H9 (cell line): Measurements from ENCODE around the gene CSTPP1. TPM values are rescaled to one million over a fixed set of nuclear protein-coding genes. Genes with fewer than 3 reads are reported as not detected.

Source experiments
- DNase-seq: peaks from one replicate; pipeline ENCODE4 v3.0.0-alpha.2; 2017
- H2AFZ ChIP-seq: one replicate; pipeline ENCODE4 v1.6.1; 2013; ENCODE audit warnings: mild to moderate bottlenecking, low read length, control low read depth, moderate library complexity
- H2AK5ac ChIP-seq: 2 replicates; pipeline ENCODE4 v1.6.1; 2013; ENCODE audit warnings: low read length, control low read depth, mixed read lengths; ENCODE audit not compliant: insufficient read length
- H2BK120ac ChIP-seq: one replicate; pipeline ENCODE4 v1.6.1; 2013; ENCODE audit warnings: low read depth, mild to moderate bottlenecking, low read length, control low read depth, inconsistent platforms; ENCODE audit not compliant: poor library complexity, severe bottlenecking
- H2BK12ac ChIP-seq: 2 replicates; pipeline ENCODE4 v1.6.1; 2013; ENCODE audit warnings: low read length, control low read depth, mixed read lengths, low read depth; ENCODE audit not compliant: insufficient read length
- H2BK15ac ChIP-seq: 2 replicates; pipeline ENCODE4 v1.6.1; 2013; ENCODE audit warnings: low read depth, low read length, control low read depth
- H2BK20ac ChIP-seq: one replicate; pipeline ENCODE4 v1.6.1; 2013; ENCODE audit warnings: low read depth, mild to moderate bottlenecking, low read length, control low read depth, inconsistent platforms; ENCODE audit not compliant: poor library complexity, severe bottlenecking
- H2BK5ac ChIP-seq: 2 replicates; pipeline ENCODE4 v1.6.1; 2013; ENCODE audit warnings: low read length, control low read depth, mixed read lengths; ENCODE audit not compliant: insufficient read length
- H3K14ac ChIP-seq: 2 replicates; pipeline ENCODE4 v1.6.1; 2013; ENCODE audit warnings: low read length, control low read depth; ENCODE audit not compliant: insufficient read depth
- H3K18ac ChIP-seq: 2 replicates; pipeline ENCODE4 v1.6.1; 2013; ENCODE audit warnings: low read depth, mild to moderate bottlenecking, mixed read lengths, low read length, control low read depth; ENCODE audit not compliant: insufficient read length
- H3K23ac ChIP-seq: 2 replicates; pipeline ENCODE4 v1.6.1; 2013; ENCODE audit warnings: low read length, control low read depth, mixed read lengths, low read depth; ENCODE audit not compliant: insufficient read length
- H3K23me2 ChIP-seq: 2 replicates; pipeline ENCODE4 v1.6.1; 2013; ENCODE audit warnings: low read depth, mild to moderate bottlenecking, mixed read lengths, low read length, control low read depth; ENCODE audit not compliant: insufficient read length, poor library complexity, severe bottlenecking
- H3K27ac ChIP-seq: 2 replicates; pipeline ENCODE4 v1.5.1; 2013; ENCODE audit warnings: low read length, control low read depth, mixed read lengths, low read depth; ENCODE audit not compliant: insufficient read length
- H3K27me3 ChIP-seq: 2 replicates; pipeline ENCODE4 v1.6.1; 2013; ENCODE audit warnings: low read length, control low read depth, inconsistent platforms; ENCODE audit not compliant: insufficient read depth
- H3K4ac ChIP-seq: 2 replicates; pipeline ENCODE4 v1.6.1; 2013; ENCODE audit warnings: low read depth, mild to moderate bottlenecking, control low read depth, inconsistent platforms, low read length, moderate library complexity
- H3K4me1 ChIP-seq: 2 replicates; pipeline ENCODE4 v1.6.1; 2013; ENCODE audit warnings: low read length, control low read depth, inconsistent platforms; ENCODE audit not compliant: insufficient read depth
- H3K4me2 ChIP-seq: 2 replicates; pipeline ENCODE4 v1.6.1; 2013; ENCODE audit warnings: low read length, control low read depth, mixed read lengths; ENCODE audit not compliant: insufficient read length, insufficient read depth
- H3K56ac ChIP-seq: 2 replicates; pipeline ENCODE4 v1.6.1; 2013; ENCODE audit warnings: low read depth, mild to moderate bottlenecking, mixed read lengths, low read length, control low read depth; ENCODE audit not compliant: insufficient read length
- H3K79me1 ChIP-seq: 2 replicates; pipeline ENCODE4 v1.6.1; 2013; ENCODE audit warnings: low read depth, mild to moderate bottlenecking, moderate library complexity, low read length, control low read depth, inconsistent platforms; ENCODE audit not compliant: insufficient read depth, poor library complexity, severe bottlenecking
- H3K79me2 ChIP-seq: 2 replicates; pipeline ENCODE4 v1.6.1; 2013; ENCODE audit warnings: low read length, control low read depth, inconsistent platforms; ENCODE audit not compliant: insufficient read depth
- H3K9ac ChIP-seq: 2 replicates; pipeline ENCODE4 v1.6.1; 2013; ENCODE audit warnings: low read length, control low read depth, mixed read lengths; ENCODE audit not compliant: insufficient read length; ENCODE audit errors: extremely low read depth
- H3K9me3 ChIP-seq: one replicate; pipeline ENCODE4 v1.6.1; 2013; ENCODE audit warnings: low read depth, low read length, inconsistent platforms; ENCODE audit not compliant: control insufficient read depth
- H3T11ph ChIP-seq: one replicate; pipeline ENCODE4 v1.6.1; 2013; ENCODE audit warnings: mild to moderate bottlenecking, low read length, control low read depth, inconsistent platforms
- H4K20me1 ChIP-seq: one replicate; pipeline ENCODE4 v1.6.1; 2013; ENCODE audit not compliant: control insufficient read depth, insufficient read length, insufficient read depth
- H4K5ac ChIP-seq: 2 replicates; pipeline ENCODE4 v1.6.1; 2013; ENCODE audit warnings: low read depth, mild to moderate bottlenecking, mixed read lengths, low read length, control low read depth; ENCODE audit not compliant: insufficient read length
- H4K8ac ChIP-seq: replicated peaks from 2 replicates; pipeline ENCODE4 v1.6.1; 2013; ENCODE audit warnings: low read length, control low read depth, mixed read lengths, low read depth; ENCODE audit not compliant: insufficient read length
- H4K91ac ChIP-seq: 2 replicates; pipeline ENCODE4 v1.6.1; 2013; ENCODE audit warnings: low read depth, mild to moderate bottlenecking, moderate library complexity, mixed read lengths, low read length, control low read depth; ENCODE audit not compliant: insufficient read length
- H3K27ac Mint-ChIP-seq, 3 experiments: 2 replicates in 2 of 3; 3 replicates in 1 of 3; pipeline ENCODE4 v1.8.0; 2020 to 2021; ENCODE audit warnings: mixed read lengths in 3 of 3, mild to moderate bottlenecking in 1 of 3, moderate library complexity in 1 of 3
- H3K27me3 Mint-ChIP-seq: 2 replicates; pipeline ENCODE4 v1.8.0; 2021; ENCODE audit warnings: low read depth, mild to moderate bottlenecking, moderate library complexity, mixed read lengths
- H3K36me3 Mint-ChIP-seq, 3 experiments: 2 replicates in 2 of 3; 3 replicates in 1 of 3; pipeline ENCODE4 v1.8.0; 2020 to 2021; ENCODE audit warnings: low read depth in 3 of 3, mixed read lengths in 3 of 3; ENCODE audit not compliant: insufficient read depth in 1 of 3
- H3K4me1 Mint-ChIP-seq, 2 experiments: 2 replicates each; pipeline ENCODE4 v1.8.0; 2020; ENCODE audit warnings: mixed read lengths in 2 of 2
- H3K4me3 Mint-ChIP-seq, 2 experiments: 2 replicates in 1 of 2; 3 replicates in 1 of 2; pipeline ENCODE4 v1.8.0; 2020 to 2021; ENCODE audit warnings: mild to moderate bottlenecking in 2 of 2, mixed read lengths in 2 of 2, moderate library complexity in 1 of 2
- H3K9me3 Mint-ChIP-seq, 2 experiments: 2 replicates in 1 of 2; 3 replicates in 1 of 2; pipeline ENCODE4 v1.8.0; 2020; ENCODE audit warnings: mild to moderate bottlenecking in 2 of 2, mixed read lengths in 2 of 2, moderate library complexity in 1 of 2
- CTCF ChIP-seq: fragments of 200-600 bp; sonication (generic); conservative IDR thresholded peaks from 3 replicates; pipeline ENCODE4 v1.8.0; 2021; ENCODE audit warnings: antibody characterized with exemption, mild to moderate bottlenecking
- WGBS: extraction: QIAGEN DNeasy Blood & Tissue Kit; methylation state at CpG from one replicate; pipeline ENCODE4 v1.1.7; 2013; ENCODE audit warnings: missing lambda C conversion rate, low lambda C conversion rate, mixed read lengths; ENCODE audit not compliant: insufficient read length; ENCODE audit errors: extremely low coverage; 5-methylcytosine and 5-hydroxymethylcytosine counted together
- total RNA-seq: library from RNA; stranded (reverse); gene quantifications from 2 replicates; pipeline ENCODE4 v1.2.1, GENCODE V29; 2021

CSTPP1 gene
- total RNA-seq, 1 experiment from 2014 or later, result 21.2 TPM

GRCh38 chr11:47202576-47202975, 266.0 kb downstream of the CSTPP1 start:
- WGBS, result no CpG with 5 or more reads among the region's 5 CpGs
- Histone ChIP-seq H2BK20ac (no peak overlapping the region), H3K18ac (no peak overlapping the region), H3T11ph (no peak overlapping the region), H3K4me1 (no peaks in the 10 kb centered on the region; the same call in 1 of the 2 replicates), H3K27ac (no peak overlapping the region), H3K27me3 (no peaks in the 10 kb centered on the region), H3K79me2 (no peaks in the 10 kb centered on the region), H3K23ac (no peak overlapping the region), H3K14ac (no peak overlapping the region), H3K4me2 (no peak overlapping the region), H3K23me2 (no peaks in the 10 kb centered on the region), H3K9me3 (no peaks in the 10 kb centered on the region), H4K8ac (no peak overlapping the region), H2AK5ac (no peak overlapping the region), H2AFZ (no peak overlapping the region), H2BK15ac (no peak overlapping the region), H3K79me1 (no peaks in the 10 kb centered on the region), H3K56ac (no peak overlapping the region), H3K4ac (no peak overlapping the region), H4K20me1 (no peaks in the 10 kb centered on the region), H3K9ac (no peak overlapping the region), H4K91ac (no peak overlapping the region), H2BK12ac (no peak overlapping the region), H4K5ac (no peak overlapping the region), H2BK120ac (no peak overlapping the region), H2BK5ac (no peak overlapping the region)
- Mint-ChIP-seq H3K4me3 (no peak overlapping the region), H3K4me1 (peaks cover 8 to 9% of the 10 kb centered on the region in 2 experiments), H3K27me3 (no peaks in the 10 kb centered on the region; the same call in none of the 2 replicates), H3K9me3 (no peaks in the 10 kb centered on the region), H3K27ac (no peak overlapping the region), H3K36me3 (no peaks in the 10 kb centered on the region)
- no peak for TF ChIP-seq CTCF
- DNase-seq, result no peak
